HS-27A (cell line): ENCODE results near the gene PCSK5.
"Not testable (repeated sequence)": the region's sequence is repeated elsewhere in the genome, so short reads cannot be mapped to it uniquely, and the experiment has no call there.

Experiments used
- DNase-seq: peaks from one replicate; pipeline ENCODE4 v3.0.0-alpha.2; 2012; ENCODE audit warnings: low read depth, missing footprints

Gene PCSK5

GRCh38 chr9:76359766-76360165, 469.3 kb downstream of the PCSK5 start:
- no peak for DNase-seq

GRCh38 chr9:76362332-76363031, 472.0 kb downstream of the PCSK5 start:
- DNase-seq: not testable (repeated sequence)

- DNase-seq: no peak
These were observed 472.5 kb downstream of the PCSK5 start for GRCh38 chr9:76363032-76363395.

- no peak for DNase-seq
These were observed 474.6 kb downstream of the PCSK5 start for GRCh38 chr9:76365028-76365427.

- DNase-seq: no peak
These were observed 475.8 kb downstream of the PCSK5 start for GRCh38 chr9:76366275-76366674.

GRCh38 chr9:76369583-76369982, 479.1 kb downstream of the PCSK5 start:
- DNase-seq: no peak

GRCh38 chr9:76370396-76371023, 480.0 kb downstream of the PCSK5 start:
- no peak for DNase-seq

- peak; percentile 85 for DNase-seq
These were observed 481.4 kb downstream of the PCSK5 start for GRCh38 chr9:76371901-76372300.

GRCh38 chr9:76372336-76372735, 481.9 kb downstream of the PCSK5 start:
- DNase-seq: no peak

GRCh38 chr9:76373173-76373783, 482.8 kb downstream of the PCSK5 start:
- DNase-seq: no peak

- DNase-seq: no peak
These were observed 483.5 kb downstream of the PCSK5 start for GRCh38 chr9:76373784-76374474.

GRCh38 chr9:76374783-76375559, 484.5 kb downstream of the PCSK5 start:
- DNase-seq: no peak

GRCh38 chr9:76377791-76378190, 487.3 kb downstream of the PCSK5 start:
- DNase-seq: no peak

GRCh38 chr9:76378367-76379073, 488.0 kb downstream of the PCSK5 start:
- DNase-seq: no peak

- DNase-seq: no peak
These were observed 489.0 kb downstream of the PCSK5 start for GRCh38 chr9:76379494-76379893.

- no peak for DNase-seq
These were observed 500.2 kb downstream of the PCSK5 start for GRCh38 chr9:76390656-76391055.

GRCh38 chr9:76394195-76394959, 503.9 kb downstream of the PCSK5 start, which contains the start of gene RFK:
RFK (minus strand) TSS chr9:76394426; CDS start chr9:76394171, 255 bp downstream.
- peak; percentile 51 for DNase-seq

GRCh38 chr9:76394960-76395252, 504.4 kb downstream of the PCSK5 start:
- no peak for DNase-seq

GRCh38 chr9:76395381-76395780, 504.9 kb downstream of the PCSK5 start:
- DNase-seq: no peak

GRCh38 chr9:76396144-76396543, 505.7 kb downstream of the PCSK5 start:
- no peak for DNase-seq

- DNase-seq: no peak
These were observed 506.1 kb downstream of the PCSK5 start for GRCh38 chr9:76396597-76396996.
